Subcutaneous adipose tissue (tissue), 4 donors: ENCODE results near the gene ELF1. TPM values are rescaled to one million over a fixed set of nuclear protein-coding genes. Genes with fewer than 3 reads are reported as not detected.

Source experiments
- CTCF ChIP-seq: fragments of 450-650 bp; IDR thresholded peaks from one replicate; pipeline ENCODE4 v1.5.1; 2016; ENCODE audit warnings: low read depth, mild to moderate bottlenecking, control low read depth, antibody characterized with exemption, moderate library complexity
- total RNA-seq, 4 donors: library from RNA; depleted of rRNA; stranded (reverse); fragments of >200 nt; gene quantifications; one replicate each; pipeline ENCODE4 v1.1.0, GENCODE V29; 2016

The ELF1 gene
- total RNA-seq, 4 donors from 2014 or later: 68.6 to 109 (median 102) TPM

GRCh38 chr13:41060082-41060723 is 41.1 kb upstream of the ELF1 start:
- TF ChIP-seq CTCF: no peak

GRCh38 chr13:41059456-41060081 is 40.5 kb upstream of the ELF1 start:
- TF ChIP-seq CTCF: no peak

DNA sequence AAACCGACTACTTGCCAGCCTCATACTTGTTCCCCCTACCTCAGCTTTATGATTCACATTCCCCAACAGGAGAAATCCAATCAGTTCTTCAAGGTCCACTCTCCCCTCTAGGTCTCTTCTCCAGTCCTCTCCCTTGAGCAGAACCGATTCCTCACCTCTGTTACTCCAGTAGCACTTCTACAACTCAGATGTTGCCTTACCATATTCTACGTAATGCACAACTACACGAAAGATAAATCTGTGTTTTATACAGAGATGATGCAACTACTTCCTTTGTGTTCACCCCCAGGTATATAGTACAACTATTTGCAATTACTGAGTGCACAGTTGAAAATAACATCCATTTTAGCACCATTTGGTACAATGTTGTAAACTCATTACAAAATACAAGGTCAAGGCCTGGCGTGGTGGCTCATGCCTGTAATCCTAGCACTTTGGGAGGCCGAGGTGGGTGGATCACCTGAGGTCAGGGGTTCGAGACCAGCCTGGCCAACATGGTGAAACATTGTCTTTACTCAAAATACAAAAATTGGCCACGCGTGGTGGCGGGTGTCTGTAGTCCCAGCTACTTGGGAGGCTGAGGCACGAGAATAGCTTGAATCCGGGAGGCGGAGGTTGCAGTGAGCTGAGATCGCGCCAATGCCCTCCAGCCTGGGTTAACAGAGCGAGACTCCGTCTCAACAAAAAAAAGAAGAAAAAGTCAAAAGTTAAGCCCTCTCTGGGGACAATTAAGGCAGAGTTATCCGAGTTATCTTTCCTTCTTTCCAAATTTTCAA is 39.4 kb upstream of the ELF1 start:
- no peak for TF ChIP-seq CTCF

- no peak for TF ChIP-seq CTCF
Measured at GRCh38 chr13:41056826-41057711, 38.0 kb upstream of the ELF1 start.

GRCh38 chr13:41056194-41056593 is 37.1 kb upstream of the ELF1 start:
- no peak for TF ChIP-seq CTCF

- TF ChIP-seq CTCF: no peak
Measured at GRCh38 chr13:41054919-41055619, 36.0 kb upstream of the ELF1 start.
